ENCODE results near the gene HAUS2.

Gene HAUS2

GRCh38 chr15:42616107-42616506 lies 67.5 kb downstream of the HAUS2 start:
- H3K36me3 ChIP-seq (ENCODE audit: insufficient read depth, low read length), result peaks cover 5% of the 10 kb centered on the region
- H3K9me3 ChIP-seq (ENCODE audit: low read length), result no peaks in the 10 kb centered on the region
- no peak overlapping the region for H3K4me3 ChIP-seq (ENCODE audit: low read depth in 1 of 2, low read length in 2 of 2)
- H3K9ac ChIP-seq (ENCODE audit: low read length), result no peak overlapping the region
- peaks cover 5% of the 10 kb centered on the region for H3K4me1 ChIP-seq (ENCODE audit: insufficient read depth, low read length)
- no peaks in the 10 kb centered on the region for H3K27me3 ChIP-seq (ENCODE audit: control insufficient read depth in 1 of 2, insufficient read depth in 2 of 2, low read length in 2 of 2)
- H3K27ac ChIP-seq (ENCODE audit: low read depth, low read length), result no peak overlapping the region
